ENCODE measurements around the gene GRAP2. TPM values are rescaled to one million over a fixed set of nuclear protein-coding genes. Genes with fewer than 3 reads are reported as not detected.

GRAP2 gene
- total and polyA plus RNA-seq, 8 donors, result 0.42 to 1.3 (median 0.79) TPM

- no peaks in the 10 kb centered on the region for H3K27me3 ChIP-seq
- FAIRE-seq (no peak), DNase-seq (no peak), ATAC-seq (peak in 1 of 4 donors; percentile 11)
- WGBS, 2 donors, result 45 to 56% methylated on average over 6 of the region's 6 CpGs
- H3K27ac ChIP-seq, result no peak overlapping the region
- peaks cover 20 to 27% (median 23%) of the 10 kb centered on the region in 3 donors for H3K4me1 ChIP-seq
- no peaks in the 10 kb centered on the region for H3K9me3 ChIP-seq
- intact Hi-C loops (cut with DNase I), result no loop called here
- no peaks in the 10 kb centered on the region for H3K36me3 ChIP-seq
- H3K4me3 ChIP-seq, result no peak overlapping the region
- TF ChIP-seq, protein P1, sequence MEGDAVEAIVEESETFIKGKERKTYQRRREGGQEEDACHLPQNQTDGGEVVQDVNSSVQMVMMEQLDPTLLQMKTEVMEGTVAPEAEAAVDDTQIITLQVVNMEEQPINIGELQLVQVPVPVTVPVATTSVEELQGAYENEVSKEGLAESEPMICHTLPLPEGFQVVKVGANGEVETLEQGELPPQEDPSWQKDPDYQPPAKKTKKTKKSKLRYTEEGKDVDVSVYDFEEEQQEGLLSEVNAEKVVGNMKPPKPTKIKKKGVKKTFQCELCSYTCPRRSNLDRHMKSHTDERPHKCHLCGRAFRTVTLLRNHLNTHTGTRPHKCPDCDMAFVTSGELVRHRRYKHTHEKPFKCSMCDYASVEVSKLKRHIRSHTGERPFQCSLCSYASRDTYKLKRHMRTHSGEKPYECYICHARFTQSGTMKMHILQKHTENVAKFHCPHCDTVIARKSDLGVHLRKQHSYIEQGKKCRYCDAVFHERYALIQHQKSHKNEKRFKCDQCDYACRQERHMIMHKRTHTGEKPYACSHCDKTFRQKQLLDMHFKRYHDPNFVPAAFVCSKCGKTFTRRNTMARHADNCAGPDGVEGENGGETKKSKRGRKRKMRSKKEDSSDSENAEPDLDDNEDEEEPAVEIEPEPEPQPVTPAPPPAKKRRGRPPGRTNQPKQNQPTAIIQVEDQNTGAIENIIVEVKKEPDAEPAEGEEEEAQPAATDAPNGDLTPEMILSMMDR (IDR thresholded peaks at IDR 0.05), result no peak
Observed at GRCh38 chr22:40010746-40011145, 109.9 kb downstream of the GRAP2 start.

DNA sequence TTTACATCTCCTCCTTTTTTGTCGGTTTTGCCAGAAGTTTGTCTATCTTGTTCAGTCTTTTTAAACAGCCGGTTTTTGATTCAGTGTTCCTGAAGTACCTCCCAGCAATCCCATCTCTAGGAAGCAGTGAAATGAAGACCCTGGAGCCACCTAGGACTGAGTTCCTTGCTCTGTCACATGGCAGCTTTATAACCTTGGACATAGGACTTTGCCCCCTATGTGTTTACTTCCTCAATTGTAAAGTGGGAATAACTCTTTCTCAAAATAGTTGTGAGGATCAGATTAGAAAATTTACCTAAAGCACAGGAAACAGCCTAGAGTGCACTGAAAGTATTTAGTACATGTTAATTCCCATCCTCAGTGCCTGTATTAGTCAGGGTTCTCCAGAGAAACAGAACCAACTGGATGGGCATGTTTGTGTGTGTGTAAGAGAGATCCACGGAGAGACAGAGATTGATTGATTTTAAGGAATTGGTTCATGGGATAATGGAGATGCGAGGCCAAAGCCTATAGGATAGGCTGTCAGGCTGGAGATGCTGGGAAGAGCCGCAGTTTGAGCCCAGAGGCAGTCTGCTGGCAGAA, 113.9 kb downstream of the GRAP2 start:
- no peaks in the 10 kb centered on the region for H3K27me3 ChIP-seq
- H3K9me3 ChIP-seq, result no peaks in the 10 kb centered on the region
- peak; percentile 30 to 81 (median 46) for ATAC-seq
- peaks cover 0 to 6% (median 5%) of the 10 kb centered on the region in 3 donors for H3K36me3 ChIP-seq
- TF ChIP-seq, protein P1 (IDR thresholded peaks at IDR 0.05), result no peak
- FAIRE-seq, result no peak
- H3K4me1 ChIP-seq, result peaks cover 16 to 24% (median 16%) of the 10 kb centered on the region in 3 donors
- intact Hi-C loops (cut with DNase I), result no loop called here
- 49 to 54% methylated on average over 5 of the region's 5 CpGs for WGBS, 2 donors
- no peak for DNase-seq
- H3K27ac ChIP-seq, result peak overlapping the region in 2 of 4 donors; percentile 37 to 41
- no peak overlapping the region for H3K4me3 ChIP-seq

DNA sequence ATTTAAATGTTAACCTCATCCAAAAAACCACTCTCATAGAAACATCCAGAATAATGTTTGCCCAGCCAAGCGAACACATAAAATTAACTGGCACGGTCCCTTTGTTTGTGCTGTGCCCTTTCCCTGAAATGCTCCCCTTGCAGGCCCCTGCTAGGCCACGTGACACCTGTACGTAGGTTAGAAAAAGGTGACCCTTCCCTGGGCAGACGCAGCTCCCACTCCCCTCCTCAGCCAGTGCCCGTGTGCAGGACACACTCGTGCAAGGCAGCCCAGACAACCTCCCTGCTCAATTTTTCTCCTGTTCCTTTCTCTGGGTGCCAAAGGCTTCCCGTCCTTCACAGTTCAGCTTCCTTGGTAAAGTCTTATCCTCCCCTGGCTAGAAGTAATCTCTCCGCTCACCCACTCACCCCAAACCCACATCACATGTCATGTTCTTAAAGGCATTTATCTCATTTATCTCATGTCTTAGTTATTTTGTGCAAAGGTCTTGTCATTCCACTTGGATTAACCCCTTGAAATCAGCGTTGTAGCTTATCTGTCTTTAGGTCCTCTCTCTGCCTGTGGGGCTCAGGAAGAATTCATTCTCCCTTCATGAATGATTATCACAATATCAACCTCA, 114.6 kb downstream of the GRAP2 start:
- no peaks in the 10 kb centered on the region for H3K9me3 ChIP-seq
- TF ChIP-seq, protein P1 (IDR thresholded peaks at IDR 0.05), result no peak
- intact Hi-C loops (cut with DNase I), result no loop called here
- H3K4me1 ChIP-seq, result peaks cover 9 to 17% (median 11%) of the 10 kb centered on the region in 3 donors
- H3K27ac ChIP-seq, result peak overlapping the region in 2 of 4 donors; percentile 37 to 41
- WGBS, 2 donors, result 41 to 54% methylated on average over 10 of the region's 10 CpGs
- DNase-seq, result no peak
- no peak overlapping the region for H3K4me3 ChIP-seq
- peaks cover 0 to 13% (median 10%) of the 10 kb centered on the region in 3 donors for H3K36me3 ChIP-seq
- peak; percentile 32 to 55 (median 46) for ATAC-seq
- FAIRE-seq, result no peak
- no peaks in the 10 kb centered on the region for H3K27me3 ChIP-seq

GRCh38 chr22:40018051-40018450, 117.2 kb downstream of the GRAP2 start:
- no peaks in the 10 kb centered on the region for H3K27me3 ChIP-seq
- 65 to 74% methylated on average over 6 of the region's 6 CpGs for WGBS, 2 donors
- intact Hi-C loops (cut with DNase I), result no loop called here
- H3K9me3 ChIP-seq, result no peaks in the 10 kb centered on the region
- TF ChIP-seq, protein P1 (IDR thresholded peaks at IDR 0.05), result no peak
- H3K4me3 ChIP-seq, result no peak overlapping the region
- no peak overlapping the region for H3K27ac ChIP-seq
- no peak for DNase-seq
- peaks cover 0 to 35% (median 25%) of the 10 kb centered on the region in 3 donors for H3K36me3 ChIP-seq
- peaks cover 8 to 11% (median 11%) of the 10 kb centered on the region in 3 donors for H3K4me1 ChIP-seq
- ATAC-seq, result no peak
- no peak for FAIRE-seq

- intact Hi-C loops (cut with DNase I), result no loop called here
- H3K4me1 ChIP-seq, result peaks cover 8 to 11% (median 11%) of the 10 kb centered on the region in 3 donors
- no peak for ATAC-seq
- no peak overlapping the region for H3K4me3 ChIP-seq
- H3K27me3 ChIP-seq, result no peaks in the 10 kb centered on the region
- no peaks in the 10 kb centered on the region for H3K9me3 ChIP-seq
- DNase-seq, result no peak
- 93% methylated on average over 9 of the region's 9 CpGs for WGBS, 2 donors
- TF ChIP-seq, protein P1 (IDR thresholded peaks at IDR 0.05), result no peak
- FAIRE-seq, result no peak
- H3K27ac ChIP-seq, result no peak overlapping the region
- H3K36me3 ChIP-seq, result peaks cover 0 to 35% (median 25%) of the 10 kb centered on the region in 3 donors
Observed at GRCh38 chr22:40019100-40019499, 118.2 kb downstream of the GRAP2 start.
